Measurements from ENCODE around the gene NDFIP2.

- TF ChIP-seq CTCF (IDR thresholded peaks at IDR 0.05) (no peak), POLR2AphosphoS5 (IDR thresholded peaks at IDR 0.05; ENCODE audit: low read depth, low read length) (no peak), REST (IDR thresholded peaks at IDR 0.05; ENCODE audit: insufficient read depth in 1 of 2, low read depth in 2 of 2, low read length in 1 of 2) (no peak)
Observed at GRCh38 chr13:79447141-79447540, 33.8 kb upstream of the NDFIP2 start.

All from Panc1 (cell line).